Amygdala (tissue), 56 donors: Measurements from ENCODE around the gene KIF11.
A peak's percentile ranks its signal among the peaks of the same experiment; 100 is the strongest.
"Not testable (repeated sequence)": the region's sequence is repeated elsewhere in the genome, so short reads cannot be mapped to it uniquely, and the experiment has no call there.

Experiments used
- DNase-seq, 56 donors: peaks; one replicate each; lab custom pipeline; 2025; lab: John Stamatoyannopoulos, UW

KIF11 gene

DNA sequence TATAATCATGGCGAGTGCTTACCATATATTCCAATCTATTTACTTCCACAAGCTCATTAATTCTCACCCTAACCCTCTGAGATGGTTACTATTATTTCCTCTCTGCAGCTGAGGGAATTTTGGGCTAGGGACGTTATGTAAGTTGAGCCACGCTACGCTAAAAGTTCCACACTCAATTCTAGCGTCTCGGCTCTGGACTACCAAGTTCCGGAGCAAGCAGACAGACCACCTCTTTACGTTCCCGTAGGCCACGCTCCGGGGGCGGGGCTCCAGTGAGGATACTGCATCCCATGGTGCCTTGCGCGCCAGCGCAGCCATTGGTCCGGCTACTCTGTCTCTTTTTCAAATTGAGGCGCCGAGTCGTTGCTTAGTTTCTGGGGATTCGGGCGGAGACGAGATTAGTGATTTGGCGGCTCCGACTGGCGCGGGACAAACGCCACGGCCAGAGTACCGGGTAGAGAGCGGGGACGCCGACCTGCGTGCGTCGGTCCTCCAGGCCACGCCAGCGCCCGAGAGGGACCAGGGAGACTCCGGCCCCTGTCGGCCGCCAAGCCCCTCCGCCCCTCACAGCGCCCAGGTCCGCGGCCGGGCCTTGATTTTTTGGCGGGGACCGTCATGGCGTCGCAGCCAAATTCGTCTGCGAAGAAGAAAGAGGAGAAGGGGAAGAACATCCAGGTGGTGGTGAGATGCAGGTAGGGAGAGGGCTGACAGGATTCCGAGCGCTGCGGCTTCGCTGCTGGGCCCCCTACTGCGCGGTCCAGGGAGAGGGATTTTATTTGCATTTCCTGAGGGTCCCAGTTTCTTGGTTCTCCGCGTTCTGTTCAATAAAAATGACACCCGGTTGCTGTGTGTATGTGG lies at the start of gene KIF11:
Gene KIF11, plus strand, starts transcription at position 370 of the 858 bp plus-strand sequence. Its CDS starts 246 bp downstream, at position 616.
- peak; percentile 56 to 99 (median 91) for DNase-seq

DNA sequence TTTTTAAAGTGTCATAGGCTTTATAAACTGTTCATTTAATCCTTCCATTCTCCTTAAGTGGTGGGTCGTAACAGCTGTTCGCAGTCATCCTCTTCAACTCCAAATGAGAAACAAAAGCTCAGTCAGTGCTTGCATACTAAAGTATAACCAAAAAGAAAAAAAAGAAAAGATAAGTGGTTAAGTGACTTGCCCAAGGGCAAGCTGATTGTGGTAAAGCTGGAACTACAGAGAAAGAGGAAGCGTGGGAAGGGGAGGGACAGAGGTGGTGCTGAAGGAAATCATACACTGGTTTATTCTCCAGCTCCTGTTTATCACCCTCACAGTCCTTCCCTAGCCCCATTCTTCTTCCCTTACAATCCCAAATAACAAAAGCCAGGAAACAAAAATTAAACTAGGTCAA lies 48.6 kb upstream of the KIF11 start:
- no peak for DNase-seq

DNA sequence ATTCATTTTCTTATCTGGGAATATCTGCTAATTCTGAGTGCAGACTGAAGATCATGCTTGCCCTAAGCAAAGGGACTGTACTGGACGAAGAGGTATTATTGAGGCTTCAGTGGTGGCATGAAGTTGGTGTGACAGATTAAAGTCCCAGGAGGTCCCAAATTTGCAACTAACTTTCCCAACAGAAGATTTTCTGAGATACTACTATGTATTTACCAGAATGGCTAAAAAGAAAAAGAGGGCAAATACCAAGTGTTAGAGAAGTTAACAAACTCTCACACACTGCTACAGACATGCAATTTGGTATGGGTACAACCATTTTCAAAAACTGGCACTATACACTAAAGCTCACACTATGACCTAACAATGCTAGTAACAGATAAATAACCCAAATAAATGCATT lies 47.4 kb upstream of the KIF11 start:
- no peak for DNase-seq

DNA sequence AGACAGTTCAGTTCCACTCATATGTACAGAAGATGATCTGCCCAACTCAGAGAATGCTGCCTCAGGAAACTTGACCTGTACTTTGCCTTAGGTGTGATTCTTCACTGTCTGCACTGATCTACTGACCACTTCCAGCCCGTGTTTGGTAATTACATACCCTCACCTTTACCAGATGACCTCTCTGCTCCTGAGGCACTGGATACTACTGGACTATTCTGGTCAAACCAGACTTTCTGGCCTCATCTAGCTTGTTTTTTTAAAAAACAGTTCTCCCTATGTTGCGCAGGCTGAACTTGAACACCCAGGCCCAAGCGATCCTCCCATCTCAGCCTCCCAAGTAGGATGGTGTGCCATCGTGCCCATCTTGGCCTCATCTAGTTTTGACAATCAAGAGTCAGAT lies 45.3 kb upstream of the KIF11 start:
- DNase-seq = no peak

DNA sequence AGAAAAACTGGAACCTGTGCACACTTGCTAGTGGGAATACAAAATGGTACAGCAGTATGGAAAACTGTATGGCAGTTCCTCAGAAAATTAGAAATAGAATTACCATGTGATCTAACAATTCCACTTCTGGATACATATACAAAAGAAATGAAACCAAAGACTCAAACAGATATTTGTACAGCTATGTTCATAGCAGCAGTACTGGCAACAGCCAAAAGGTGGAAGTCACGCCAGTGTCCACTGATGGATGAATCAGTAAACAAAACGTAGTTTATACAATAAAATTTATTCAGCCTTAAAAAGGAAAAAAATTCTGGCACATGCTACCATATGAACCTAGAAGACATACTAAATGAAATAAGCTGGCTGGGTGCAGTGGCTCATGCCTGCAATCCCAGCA lies 42.0 kb upstream of the KIF11 start:
- DNase-seq = no peak

DNA sequence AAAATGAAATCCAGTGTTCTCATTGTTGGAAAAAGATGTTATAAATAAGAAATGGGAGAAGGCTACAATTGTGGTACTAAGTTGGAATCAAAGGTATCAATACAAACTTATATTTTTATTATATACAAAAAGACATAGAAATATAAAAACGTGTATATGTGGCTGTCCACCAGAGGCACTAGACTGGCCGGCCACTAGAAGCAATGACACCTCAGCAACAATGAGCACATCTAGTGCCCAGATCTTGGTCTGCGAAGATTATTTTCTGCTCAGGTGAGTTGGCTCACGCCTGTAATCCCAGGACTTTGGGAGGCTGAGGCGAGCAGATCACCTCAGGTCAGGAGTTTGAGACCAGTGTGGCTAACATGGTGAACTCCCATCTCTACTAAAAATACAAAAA lies 40.6 kb upstream of the KIF11 start:
- DNase-seq = no peak

DNA sequence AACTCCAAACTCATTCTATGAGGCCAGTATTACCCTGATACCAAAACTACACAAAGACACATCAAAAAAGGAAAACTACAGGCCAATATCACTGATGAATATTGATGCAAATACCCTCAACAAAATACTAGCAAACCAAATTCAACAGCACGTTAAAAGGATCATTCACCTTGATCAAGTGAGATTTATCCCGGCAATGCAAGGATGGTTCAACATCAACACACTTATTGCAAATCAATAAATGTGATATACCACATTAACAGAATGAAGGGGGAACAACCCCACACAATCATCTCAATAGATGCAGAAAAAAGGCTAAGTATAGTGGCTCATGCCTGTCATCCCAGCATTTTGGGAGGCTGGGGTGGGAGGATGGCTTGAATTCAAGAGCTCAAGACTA lies 39.0 kb upstream of the KIF11 start:
- DNase-seq = no peak

DNA sequence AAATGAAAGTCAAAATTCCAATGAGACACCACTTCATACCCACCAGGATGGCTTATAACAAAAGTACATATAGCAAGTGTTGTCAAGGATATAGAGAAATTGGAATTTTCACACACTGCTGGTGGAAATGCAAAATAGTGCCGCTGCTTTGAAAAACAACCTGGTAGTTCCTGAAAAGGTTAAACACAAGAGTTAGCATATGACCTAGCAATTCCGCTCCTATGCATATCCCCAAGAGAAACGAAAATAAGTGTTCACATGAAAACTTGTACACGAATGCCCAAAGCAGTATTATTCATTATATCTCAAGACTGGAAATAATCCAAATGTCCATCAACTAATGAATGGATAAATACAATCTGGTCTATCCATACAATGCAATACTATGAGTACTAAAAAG lies 33.9 kb upstream of the KIF11 start:
- no peak for DNase-seq

DNA sequence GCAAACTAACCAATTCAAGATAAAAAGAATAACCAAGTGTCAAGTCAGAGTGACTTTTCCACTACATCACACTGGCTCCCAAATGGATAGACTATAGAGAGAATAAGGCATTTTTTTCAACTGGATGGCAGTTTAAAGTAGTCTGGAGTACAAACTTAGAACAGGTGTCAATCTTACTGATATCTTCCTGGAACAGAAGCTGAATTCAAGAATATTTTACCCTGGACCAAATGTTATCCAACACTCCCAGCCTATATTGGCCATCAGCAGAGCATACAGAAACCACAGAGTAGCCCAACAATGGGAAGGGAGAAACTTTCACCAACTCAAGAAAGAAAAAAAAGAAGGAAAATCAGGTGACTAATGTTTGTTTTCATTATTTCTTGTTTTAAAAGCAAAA lies 30.5 kb upstream of the KIF11 start:
- DNase-seq = no peak

DNA sequence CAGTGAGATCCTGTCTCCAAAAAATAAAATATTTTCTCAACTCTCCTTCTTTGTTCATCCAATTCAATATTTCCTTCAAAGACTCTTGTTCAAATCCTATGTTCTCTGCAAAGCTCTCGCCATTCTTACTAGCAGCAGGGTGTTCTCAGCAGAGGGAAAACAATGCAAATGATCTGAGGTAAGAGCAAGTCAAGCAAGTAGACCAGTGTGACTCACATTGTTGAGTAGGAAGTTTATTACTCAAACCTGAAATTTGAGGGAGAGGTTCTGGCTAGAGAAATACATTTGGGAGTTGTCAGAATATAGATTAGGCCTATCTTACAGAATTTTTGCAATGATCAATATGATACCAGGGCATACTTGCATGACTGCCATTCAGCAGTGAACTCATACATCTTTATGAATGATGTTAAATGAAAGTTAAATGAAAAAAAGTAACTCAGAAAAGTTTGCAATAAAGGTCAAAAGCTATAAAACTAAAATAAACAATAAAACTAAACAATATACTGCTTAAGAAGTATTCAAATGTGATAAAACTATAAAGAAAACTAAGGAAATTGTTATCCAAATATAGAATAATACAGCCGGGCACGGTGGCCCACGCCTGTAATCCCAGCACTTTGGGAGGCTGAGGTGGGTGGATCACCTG lies 24.9 kb upstream of the KIF11 start:
- DNase-seq = no peak

DNA sequence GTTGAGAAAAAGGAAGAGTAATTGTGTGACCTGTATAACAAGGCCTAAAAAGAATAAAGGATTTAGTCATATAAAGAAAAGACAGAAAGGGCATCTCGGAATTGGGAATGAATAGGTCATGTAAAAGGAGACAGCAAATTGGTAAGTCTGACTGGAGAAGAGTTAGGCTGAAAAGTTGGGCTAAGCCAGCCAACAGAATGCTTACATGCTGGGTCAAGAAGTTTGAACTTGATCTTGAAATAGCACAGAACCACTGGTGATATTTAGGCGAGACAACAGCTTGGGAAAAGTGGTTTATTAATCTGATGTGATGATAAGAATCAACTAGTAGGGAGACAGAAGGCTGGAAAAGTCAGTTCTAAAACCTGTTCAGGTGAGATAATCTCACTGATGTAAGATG lies 23.9 kb upstream of the KIF11 start:
- no peak for DNase-seq

DNA sequence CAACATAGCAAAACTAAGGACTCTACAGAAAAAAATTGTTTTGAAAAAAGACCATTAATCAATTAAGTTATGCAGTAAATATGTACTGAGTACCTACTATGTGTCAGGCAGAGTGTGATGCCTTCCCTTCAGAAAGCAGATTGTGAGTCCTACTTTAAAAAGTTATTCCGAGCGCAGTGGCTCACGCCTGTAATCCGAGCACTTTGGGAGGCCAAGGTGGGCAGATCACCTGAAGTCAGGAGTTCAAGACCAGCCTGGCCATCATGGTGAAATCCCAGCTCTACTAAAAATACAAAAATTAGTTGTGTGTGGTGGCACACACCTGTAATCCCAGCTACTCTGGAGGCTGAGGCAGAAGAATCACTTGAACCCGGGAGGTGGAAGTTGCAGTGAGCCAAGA lies 23.3 kb upstream of the KIF11 start:
- not testable (repeated sequence) for DNase-seq

DNA sequence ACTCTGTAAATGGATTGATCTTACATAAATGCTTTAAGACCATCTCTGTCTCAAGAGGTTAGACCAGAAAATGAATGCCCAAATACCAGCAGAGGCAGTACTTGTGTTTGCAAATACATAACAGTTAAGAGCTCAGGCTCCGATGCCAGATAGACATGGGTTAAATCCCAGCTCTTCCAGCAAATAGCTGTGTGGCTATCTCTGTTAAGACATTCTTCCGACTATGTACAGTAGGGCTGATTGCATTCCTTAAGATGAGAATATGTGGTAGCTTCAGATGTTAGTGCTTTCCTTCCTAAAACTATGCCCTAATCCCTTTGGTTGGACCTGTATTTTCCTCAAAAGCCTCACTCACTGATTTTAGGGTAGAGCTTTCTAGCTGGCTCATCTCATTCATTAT lies 21.3 kb upstream of the KIF11 start:
- no peak for DNase-seq

DNA sequence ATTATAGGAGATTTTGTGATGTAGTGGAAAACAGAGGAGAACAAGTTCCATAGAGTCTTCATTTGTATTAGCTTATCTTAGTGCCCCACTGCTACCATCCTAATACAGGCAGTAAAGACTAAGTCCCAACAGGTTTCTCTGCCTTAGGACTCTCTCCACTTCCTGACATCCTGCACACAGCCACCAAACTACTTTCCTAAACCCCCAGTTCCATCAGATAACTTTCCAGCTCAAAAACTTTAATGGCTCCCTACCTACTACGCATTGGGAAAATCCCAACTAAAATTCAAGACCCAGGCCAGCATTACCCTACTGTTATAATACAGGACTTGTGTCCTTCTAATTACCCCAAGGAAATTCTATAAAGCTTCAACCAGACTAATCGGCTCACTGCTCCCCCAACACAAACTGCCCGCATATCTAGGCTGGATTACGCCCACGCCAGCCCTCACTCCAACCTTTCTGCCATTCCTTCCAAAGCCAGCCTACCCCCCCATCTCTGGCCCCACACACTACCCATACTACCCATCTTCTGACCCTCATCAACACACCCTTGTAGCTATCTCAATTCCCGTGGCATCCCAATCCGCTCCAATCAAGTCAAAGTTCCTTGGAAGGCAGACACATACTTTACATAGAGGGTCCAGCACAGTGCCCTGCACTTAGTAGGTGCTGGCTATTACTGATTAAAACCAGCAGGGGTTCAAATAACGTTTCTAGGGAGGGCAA lies 20.4 kb upstream of the KIF11 start:
- DNase-seq = peak in 1 of 56 donors; percentile 33

DNA sequence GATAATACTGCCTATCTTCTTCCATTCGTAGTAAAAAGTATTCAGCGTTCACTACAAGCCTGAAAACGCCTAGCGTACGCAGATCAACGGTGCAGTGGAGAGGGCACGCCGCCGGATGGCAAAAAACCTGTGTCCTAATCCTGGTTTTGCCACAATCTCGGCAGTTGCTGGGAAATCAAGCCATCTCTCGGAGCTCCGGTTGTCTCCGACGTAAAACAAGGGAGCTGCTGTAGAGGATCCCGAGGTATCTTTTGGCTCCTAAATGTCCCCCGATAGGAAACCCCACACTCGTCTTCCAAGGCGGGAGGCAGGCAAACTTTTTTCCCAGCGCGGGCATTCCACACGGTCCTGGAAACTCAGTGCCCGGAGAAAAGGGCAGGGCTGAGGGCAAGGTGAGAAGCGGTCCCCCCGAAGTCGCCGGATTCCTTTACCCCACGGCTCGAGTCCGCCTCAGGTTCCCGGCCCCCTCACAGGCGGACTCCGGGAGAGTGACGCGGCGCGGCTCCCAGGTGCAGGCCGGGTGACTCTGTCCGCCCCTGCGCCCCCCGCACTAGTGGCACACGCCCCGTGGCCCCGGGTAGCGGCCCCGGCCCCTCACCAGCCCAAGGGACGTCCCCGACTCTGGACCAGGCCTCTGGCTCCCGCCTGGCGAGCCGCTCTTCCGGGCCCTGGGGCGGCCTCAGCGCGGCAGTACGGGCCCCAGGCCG lies 19.7 kb upstream of the KIF11 start:
- DNase-seq = peak in 22 of 56 donors; percentile 5 to 59 (median 37)

DNA sequence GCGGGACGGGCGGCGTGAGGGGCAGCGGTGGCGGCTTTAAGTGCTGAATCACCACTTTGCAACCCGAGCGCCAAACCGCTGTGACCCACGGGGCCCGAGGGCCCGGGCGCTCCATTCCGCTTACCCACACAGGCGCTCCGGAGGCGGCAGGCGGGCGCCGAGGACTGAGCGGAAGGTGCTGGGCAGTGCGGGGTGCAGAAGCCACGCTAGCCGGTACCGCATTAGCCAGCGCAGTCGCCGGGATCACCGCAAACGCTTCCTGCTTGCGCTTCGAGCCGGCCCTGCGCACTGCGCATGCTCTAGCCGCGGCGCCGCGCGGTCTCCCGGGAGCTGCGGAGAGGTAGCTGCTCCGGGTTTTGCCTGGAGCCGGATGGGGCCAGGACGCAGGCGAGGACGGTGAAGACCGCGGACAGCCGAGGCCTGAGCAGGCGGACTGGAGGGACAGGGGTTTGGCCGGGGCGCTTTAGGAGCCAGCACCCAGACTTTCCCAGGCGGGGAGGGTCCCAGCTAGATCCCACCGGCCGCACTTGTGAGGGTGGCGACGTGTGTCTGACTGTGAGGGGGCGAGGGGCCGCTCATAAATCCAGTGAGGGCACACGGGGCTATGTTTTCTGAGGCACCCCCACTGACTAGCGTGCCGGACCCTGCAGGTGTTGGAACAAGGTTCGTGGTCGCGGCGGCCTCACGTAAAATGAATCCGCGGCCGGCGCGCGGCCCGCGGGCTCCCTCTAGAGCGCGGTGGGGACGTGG lies 19.0 kb upstream of the KIF11 start, which contains the start of gene IDE:
Gene IDE, minus strand, starts transcription at position 296 of the 750 bp plus-strand sequence. Its CDS starts 74 bp downstream, at position 222.
- peak in 55 of 56 donors; percentile 12 to 88 (median 69) for DNase-seq

DNA sequence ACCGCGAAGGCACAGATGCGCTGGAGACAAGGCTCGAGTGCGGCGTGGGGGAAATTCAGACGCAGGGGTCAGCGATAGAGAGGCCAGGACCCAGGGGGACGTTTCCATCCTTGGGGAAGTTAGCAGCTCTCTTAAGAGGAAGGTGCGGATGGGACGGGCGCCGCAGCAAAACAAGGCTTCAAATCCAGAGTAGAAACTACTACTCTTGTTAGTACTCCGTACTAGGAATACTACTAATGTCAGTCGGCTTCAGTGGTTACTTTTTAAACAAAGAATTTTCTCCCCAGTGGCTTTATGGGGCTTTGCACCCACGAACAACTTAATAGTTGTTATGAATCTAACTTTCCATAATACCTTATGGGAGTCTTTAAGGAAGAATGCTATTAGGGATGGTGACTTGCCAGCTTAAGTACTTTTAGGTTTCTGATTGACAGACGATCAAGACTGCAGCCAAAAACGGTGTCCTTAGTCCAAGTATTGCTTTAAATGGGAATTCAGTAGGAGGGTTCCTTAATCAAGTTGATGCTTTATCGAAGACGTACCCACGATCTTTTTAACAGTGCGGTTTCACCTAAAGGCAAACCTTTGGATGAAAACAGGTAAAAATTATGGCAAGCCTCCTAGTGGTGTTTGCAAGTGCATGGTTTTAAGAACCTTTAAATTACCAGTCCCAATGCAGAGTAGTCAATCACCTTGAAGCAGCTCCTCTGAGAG lies 18.2 kb upstream of the KIF11 start:
- peak in 4 of 56 donors; percentile 23 to 57 (median 48) for DNase-seq

DNA sequence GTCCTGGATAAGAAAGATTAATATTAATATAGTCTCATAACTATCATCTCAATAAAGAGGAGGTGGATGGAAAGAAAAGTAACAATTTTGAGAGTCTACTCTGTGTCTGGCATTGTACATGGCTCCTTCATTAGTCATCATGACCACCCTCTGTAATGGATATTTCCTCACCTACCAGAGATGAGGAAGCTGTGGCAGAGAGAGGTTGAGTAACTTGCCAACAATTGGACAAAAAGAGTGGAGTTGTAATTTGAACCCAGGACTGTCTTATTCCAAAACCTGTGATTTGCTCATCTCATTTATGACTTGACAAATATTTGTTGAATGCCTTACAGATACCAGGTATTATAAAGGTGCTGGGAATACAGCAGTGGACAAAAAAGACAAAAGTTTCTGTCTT lies 17.0 kb upstream of the KIF11 start:
- no peak for DNase-seq

DNA sequence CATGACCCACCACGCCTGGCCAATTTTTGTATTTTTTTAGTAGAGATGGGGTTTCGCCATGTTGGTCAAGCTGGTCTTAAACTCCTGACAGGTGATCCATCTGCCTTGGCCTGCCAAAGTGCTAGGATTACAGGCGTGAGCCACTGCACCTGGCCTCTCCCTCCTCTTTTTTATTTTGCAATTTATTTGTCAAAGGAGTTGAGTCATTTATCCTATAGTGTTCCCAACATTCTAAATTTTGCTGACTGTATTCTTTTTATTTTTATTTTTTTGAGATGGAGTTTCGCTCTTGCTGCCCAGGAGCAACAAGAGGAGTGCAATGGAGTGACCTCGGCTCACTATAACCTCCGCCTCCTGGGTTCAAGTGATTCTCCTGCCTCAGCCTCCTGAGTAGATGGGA lies 10.6 kb upstream of the KIF11 start:
- DNase-seq = not testable (repeated sequence)
